H9 (cell line): ENCODE results near the gene ADAM23. TPM values are rescaled to one million over a fixed set of nuclear protein-coding genes. Genes with fewer than 3 reads are reported as not detected.
A peak's percentile ranks its signal among the peaks of the same experiment; 100 is the strongest.

ENCODE experiments used
- DNase-seq: peaks from one replicate; pipeline ENCODE4 v3.0.0-alpha.2; 2017
- H2AFZ ChIP-seq: one replicate; pipeline ENCODE4 v1.6.1; 2013; ENCODE audit warnings: mild to moderate bottlenecking, low read length, control low read depth, moderate library complexity
- H2AK5ac ChIP-seq: 2 replicates; pipeline ENCODE4 v1.6.1; 2013; ENCODE audit warnings: low read length, control low read depth, mixed read lengths; ENCODE audit not compliant: insufficient read length
- H2BK120ac ChIP-seq: one replicate; pipeline ENCODE4 v1.6.1; 2013; ENCODE audit warnings: low read depth, mild to moderate bottlenecking, low read length, control low read depth, inconsistent platforms; ENCODE audit not compliant: poor library complexity, severe bottlenecking
- H2BK12ac ChIP-seq: 2 replicates; pipeline ENCODE4 v1.6.1; 2013; ENCODE audit warnings: low read length, control low read depth, mixed read lengths, low read depth; ENCODE audit not compliant: insufficient read length
- H2BK15ac ChIP-seq: 2 replicates; pipeline ENCODE4 v1.6.1; 2013; ENCODE audit warnings: low read depth, low read length, control low read depth
- H2BK20ac ChIP-seq: one replicate; pipeline ENCODE4 v1.6.1; 2013; ENCODE audit warnings: low read depth, mild to moderate bottlenecking, low read length, control low read depth, inconsistent platforms; ENCODE audit not compliant: poor library complexity, severe bottlenecking
- H2BK5ac ChIP-seq: 2 replicates; pipeline ENCODE4 v1.6.1; 2013; ENCODE audit warnings: low read length, control low read depth, mixed read lengths; ENCODE audit not compliant: insufficient read length
- H3K14ac ChIP-seq: 2 replicates; pipeline ENCODE4 v1.6.1; 2013; ENCODE audit warnings: low read length, control low read depth; ENCODE audit not compliant: insufficient read depth
- H3K18ac ChIP-seq: 2 replicates; pipeline ENCODE4 v1.6.1; 2013; ENCODE audit warnings: low read depth, mild to moderate bottlenecking, mixed read lengths, low read length, control low read depth; ENCODE audit not compliant: insufficient read length
- H3K23ac ChIP-seq: 2 replicates; pipeline ENCODE4 v1.6.1; 2013; ENCODE audit warnings: low read length, control low read depth, mixed read lengths, low read depth; ENCODE audit not compliant: insufficient read length
- H3K23me2 ChIP-seq: 2 replicates; pipeline ENCODE4 v1.6.1; 2013; ENCODE audit warnings: low read depth, mild to moderate bottlenecking, mixed read lengths, low read length, control low read depth; ENCODE audit not compliant: insufficient read length, poor library complexity, severe bottlenecking
- H3K27ac ChIP-seq: 2 replicates; pipeline ENCODE4 v1.5.1; 2013; ENCODE audit warnings: low read length, control low read depth, mixed read lengths, low read depth; ENCODE audit not compliant: insufficient read length
- H3K27me3 ChIP-seq: 2 replicates; pipeline ENCODE4 v1.6.1; 2013; ENCODE audit warnings: low read length, control low read depth, inconsistent platforms; ENCODE audit not compliant: insufficient read depth
- H3K4ac ChIP-seq: 2 replicates; pipeline ENCODE4 v1.6.1; 2013; ENCODE audit warnings: low read depth, mild to moderate bottlenecking, control low read depth, inconsistent platforms, low read length, moderate library complexity
- H3K4me1 ChIP-seq: 2 replicates; pipeline ENCODE4 v1.6.1; 2013; ENCODE audit warnings: low read length, control low read depth, inconsistent platforms; ENCODE audit not compliant: insufficient read depth
- H3K4me2 ChIP-seq: 2 replicates; pipeline ENCODE4 v1.6.1; 2013; ENCODE audit warnings: low read length, control low read depth, mixed read lengths; ENCODE audit not compliant: insufficient read length, insufficient read depth
- H3K56ac ChIP-seq: 2 replicates; pipeline ENCODE4 v1.6.1; 2013; ENCODE audit warnings: low read depth, mild to moderate bottlenecking, mixed read lengths, low read length, control low read depth; ENCODE audit not compliant: insufficient read length
- H3K79me1 ChIP-seq: 2 replicates; pipeline ENCODE4 v1.6.1; 2013; ENCODE audit warnings: low read depth, mild to moderate bottlenecking, moderate library complexity, low read length, control low read depth, inconsistent platforms; ENCODE audit not compliant: insufficient read depth, poor library complexity, severe bottlenecking
- H3K79me2 ChIP-seq: 2 replicates; pipeline ENCODE4 v1.6.1; 2013; ENCODE audit warnings: low read length, control low read depth, inconsistent platforms; ENCODE audit not compliant: insufficient read depth
- H3K9ac ChIP-seq: 2 replicates; pipeline ENCODE4 v1.6.1; 2013; ENCODE audit warnings: low read length, control low read depth, mixed read lengths; ENCODE audit not compliant: insufficient read length; ENCODE audit errors: extremely low read depth
- H3K9me3 ChIP-seq: one replicate; pipeline ENCODE4 v1.6.1; 2013; ENCODE audit warnings: low read depth, low read length, inconsistent platforms; ENCODE audit not compliant: control insufficient read depth
- H3T11ph ChIP-seq: one replicate; pipeline ENCODE4 v1.6.1; 2013; ENCODE audit warnings: mild to moderate bottlenecking, low read length, control low read depth, inconsistent platforms
- H4K20me1 ChIP-seq: one replicate; pipeline ENCODE4 v1.6.1; 2013; ENCODE audit not compliant: control insufficient read depth, insufficient read length, insufficient read depth
- H4K5ac ChIP-seq: 2 replicates; pipeline ENCODE4 v1.6.1; 2013; ENCODE audit warnings: low read depth, mild to moderate bottlenecking, mixed read lengths, low read length, control low read depth; ENCODE audit not compliant: insufficient read length
- H4K8ac ChIP-seq: replicated peaks from 2 replicates; pipeline ENCODE4 v1.6.1; 2013; ENCODE audit warnings: low read length, control low read depth, mixed read lengths, low read depth; ENCODE audit not compliant: insufficient read length
- H4K91ac ChIP-seq: 2 replicates; pipeline ENCODE4 v1.6.1; 2013; ENCODE audit warnings: low read depth, mild to moderate bottlenecking, moderate library complexity, mixed read lengths, low read length, control low read depth; ENCODE audit not compliant: insufficient read length
- H3K27ac Mint-ChIP-seq, 3 experiments: 2 replicates in 2 of 3; 3 replicates in 1 of 3; pipeline ENCODE4 v1.8.0; 2020 to 2021; ENCODE audit warnings: mixed read lengths in 3 of 3, mild to moderate bottlenecking in 1 of 3, moderate library complexity in 1 of 3
- H3K27me3 Mint-ChIP-seq: 2 replicates; pipeline ENCODE4 v1.8.0; 2021; ENCODE audit warnings: low read depth, mild to moderate bottlenecking, moderate library complexity, mixed read lengths
- H3K36me3 Mint-ChIP-seq, 3 experiments: 2 replicates in 2 of 3; 3 replicates in 1 of 3; pipeline ENCODE4 v1.8.0; 2020 to 2021; ENCODE audit warnings: low read depth in 3 of 3, mixed read lengths in 3 of 3; ENCODE audit not compliant: insufficient read depth in 1 of 3
- H3K4me1 Mint-ChIP-seq, 2 experiments: 2 replicates each; pipeline ENCODE4 v1.8.0; 2020; ENCODE audit warnings: mixed read lengths in 2 of 2
- H3K4me3 Mint-ChIP-seq, 2 experiments: 2 replicates in 1 of 2; 3 replicates in 1 of 2; pipeline ENCODE4 v1.8.0; 2020 to 2021; ENCODE audit warnings: mild to moderate bottlenecking in 2 of 2, mixed read lengths in 2 of 2, moderate library complexity in 1 of 2
- H3K9me3 Mint-ChIP-seq, 2 experiments: 2 replicates in 1 of 2; 3 replicates in 1 of 2; pipeline ENCODE4 v1.8.0; 2020; ENCODE audit warnings: mild to moderate bottlenecking in 2 of 2, mixed read lengths in 2 of 2, moderate library complexity in 1 of 2
- CTCF ChIP-seq: fragments of 200-600 bp; sonication (generic); conservative IDR thresholded peaks from 3 replicates; pipeline ENCODE4 v1.8.0; 2021; ENCODE audit warnings: antibody characterized with exemption, mild to moderate bottlenecking
- WGBS: extraction: QIAGEN DNeasy Blood & Tissue Kit; methylation state at CpG from one replicate; pipeline ENCODE4 v1.1.7; 2013; ENCODE audit warnings: missing lambda C conversion rate, low lambda C conversion rate, mixed read lengths; ENCODE audit not compliant: insufficient read length; ENCODE audit errors: extremely low coverage; 5-methylcytosine and 5-hydroxymethylcytosine counted together
- total RNA-seq: library from RNA; stranded (reverse); gene quantifications from 2 replicates; pipeline ENCODE4 v1.2.1, GENCODE V29; 2021

Gene ADAM23
- total RNA-seq, 1 experiment from 2014 or later, result 21.4 TPM

GRCh38 chr2:206611191-206611590 lies 167.9 kb downstream of the ADAM23 start:
- DNase-seq, result no peak
- H3K9me3 ChIP-seq, result no peaks in the 10 kb centered on the region
- no peak overlapping the region for H3K4ac ChIP-seq
- Mint-ChIP-seq H3K27ac (0 out of 7 replicates have a peak overlapping the region, but pooled peaks of 1 of the 3 experiments have one; percentile 10), H3K4me3 (no peak overlapping the region), H3K9me3 (no peaks in the 10 kb centered on the region), H3K4me1 (peaks cover 5 to 6% of the 10 kb centered on the region in 2 experiments), H3K36me3 (peaks cover 2 to 11% (median 7%) of the 10 kb centered on the region in 3 experiments; a peak in 5 of 7 replicates), H3K27me3 (no peaks in the 10 kb centered on the region)
- H3K9ac ChIP-seq, result no peak overlapping the region
- H3K27ac ChIP-seq, result no peak overlapping the region
- no peak overlapping the region for H3T11ph ChIP-seq
- no peaks in the 10 kb centered on the region for H4K20me1 ChIP-seq
- no peak overlapping the region for H2BK15ac ChIP-seq
- no peak overlapping the region for H4K91ac ChIP-seq
- no peaks in the 10 kb centered on the region for H3K79me2 ChIP-seq
- no peaks in the 10 kb centered on the region for H3K27me3 ChIP-seq
- H3K14ac ChIP-seq, result no peak overlapping the region
- no peak overlapping the region for H4K5ac ChIP-seq
- TF ChIP-seq CTCF, result no peak
- no peak overlapping the region for H2BK5ac ChIP-seq
- no peak overlapping the region for H3K56ac ChIP-seq
- no peak overlapping the region for H2BK12ac ChIP-seq
- H4K8ac ChIP-seq, result no peak overlapping the region
- H3K23ac ChIP-seq, result no peak overlapping the region
- H3K23me2 ChIP-seq, result no peaks in the 10 kb centered on the region
- H3K4me2 ChIP-seq, result no peak overlapping the region
- H3K79me1 ChIP-seq, result no peaks in the 10 kb centered on the region
- H3K18ac ChIP-seq, result no peak overlapping the region
- no peak overlapping the region for H2BK120ac ChIP-seq
- H3K4me1 ChIP-seq, result no peaks in the 10 kb centered on the region
- WGBS, result no CpG with 5 or more reads among the region's 6 CpGs
- H2AFZ ChIP-seq, result no peak overlapping the region
- no peak overlapping the region for H2BK20ac ChIP-seq
- no peak overlapping the region for H2AK5ac ChIP-seq
